ENCODE results near the gene SLX9.
A peak's percentile ranks its signal among the peaks of the same experiment; 100 is the strongest.

SLX9 gene

GRCh38 chr21:45011426-45011825 is 71.6 kb downstream of the SLX9 start:
- Histone ChIP-seq H3K4me2 (ENCODE audit: low read length) (no peak overlapping the region), H3K79me1 (ENCODE audit: low read length) (no peaks in the 10 kb centered on the region), H2BK5ac (ENCODE audit: low read length) (peak overlapping the region; percentile 75), H2BK15ac (replicated peaks; ENCODE audit: low read depth) (no peak overlapping the region), H3K9ac (ENCODE audit: low read length) (no peak overlapping the region), H3K4ac (ENCODE audit: low read depth, low read length) (peak overlapping the region; percentile 86), H4K5ac (ENCODE audit: low read length) (no peak overlapping the region), H3K4me3 (ENCODE audit: low read length) (no peak overlapping the region), H4K8ac (ENCODE audit: low read depth, low read length) (no peak overlapping the region), H2AK5ac (ENCODE audit: low read length) (peak overlapping the region; percentile 50), H3K27me3 (ENCODE audit: insufficient read depth, low read length, poor library complexity) (no peaks in the 10 kb centered on the region), H3K79me2 (ENCODE audit: control insufficient read depth, insufficient read depth, low read length) (no peaks in the 10 kb centered on the region), H3K56ac (ENCODE audit: low read length) (peak overlapping the region; percentile 79), H3K4me1 (ENCODE audit: control insufficient read depth, low read depth, low read length) (peaks cover 11% of the 10 kb centered on the region), H3K36me3 (ENCODE audit: control insufficient read depth, insufficient read depth, low read length) (no peaks in the 10 kb centered on the region), H3K18ac (ENCODE audit: low read length) (peak overlapping the region; percentile 61), H2BK120ac (ENCODE audit: low read depth, low read length) (no peak overlapping the region), H3K23ac (ENCODE audit: low read length) (peak overlapping the region; percentile 67), H3K27ac (ENCODE audit: low read depth, low read length) (peak overlapping the region; percentile 4)
- DNase-seq, result no peak
- WGBS (ENCODE audit: extremely low coverage, insufficient coverage, low lambda C conversion rate), result no CpG with 5 or more reads among the region's 18 CpGs

- Histone ChIP-seq H3K4me1 (ENCODE audit: control insufficient read depth, low read depth, low read length) (peaks cover 11% of the 10 kb centered on the region), H3K27me3 (ENCODE audit: insufficient read depth, low read length, poor library complexity) (no peaks in the 10 kb centered on the region), H3K9ac (ENCODE audit: low read length) (peak overlapping the region; percentile 28), H3K36me3 (ENCODE audit: control insufficient read depth, insufficient read depth, low read length) (no peaks in the 10 kb centered on the region), H3K4ac (ENCODE audit: low read depth, low read length) (peak overlapping the region; percentile 86), H4K8ac (ENCODE audit: low read depth, low read length) (no peak overlapping the region), H3K79me1 (ENCODE audit: low read length) (no peaks in the 10 kb centered on the region), H3K56ac (ENCODE audit: low read length) (peak overlapping the region; percentile 79), H2AK5ac (ENCODE audit: low read length) (no peak overlapping the region), H2BK120ac (ENCODE audit: low read depth, low read length) (peak overlapping the region; percentile 40), H3K4me2 (ENCODE audit: low read length) (peak overlapping the region; percentile 28), H2BK5ac (ENCODE audit: low read length) (peak overlapping the region; percentile 80), H3K4me3 (ENCODE audit: low read length) (no peak overlapping the region), H4K5ac (ENCODE audit: low read length) (no peak overlapping the region), H3K23ac (ENCODE audit: low read length) (no peak overlapping the region), H3K27ac (ENCODE audit: low read depth, low read length) (peak overlapping the region; percentile 71), H3K18ac (ENCODE audit: low read length) (peak overlapping the region; percentile 61), H2BK15ac (replicated peaks; ENCODE audit: low read depth) (no peak overlapping the region), H3K79me2 (ENCODE audit: control insufficient read depth, insufficient read depth, low read length) (no peaks in the 10 kb centered on the region)
- no CpG with 5 or more reads among the region's 30 CpGs for WGBS (ENCODE audit: extremely low coverage, insufficient coverage, low lambda C conversion rate)
- peak; percentile 100 for DNase-seq
These were observed 72.3 kb downstream of the SLX9 start for GRCh38 chr21:45011911-45012661.

GRCh38 chr21:45012662-45013259 is 72.9 kb downstream of the SLX9 start:
- Histone ChIP-seq H3K27ac (ENCODE audit: low read depth, low read length) (peak overlapping the region; percentile 71), H3K4me1 (ENCODE audit: control insufficient read depth, low read depth, low read length) (peaks cover 11% of the 10 kb centered on the region)

GRCh38 chr21:45013260-45013841 is 73.5 kb downstream of the SLX9 start:
- Histone ChIP-seq H3K4me1 (ENCODE audit: control insufficient read depth, low read depth, low read length) (peaks cover 11% of the 10 kb centered on the region), H2BK120ac (ENCODE audit: low read depth, low read length) (peak overlapping the region; percentile 55), H2AK5ac (ENCODE audit: low read length) (peak overlapping the region; percentile 75), H2BK15ac (replicated peaks; ENCODE audit: low read depth) (peak overlapping the region; percentile 20), H3K4me2 (ENCODE audit: low read length) (no peak overlapping the region), H3K27ac (ENCODE audit: low read depth, low read length) (peak overlapping the region; percentile 71), H4K5ac (ENCODE audit: low read length) (no peak overlapping the region), H3K79me2 (ENCODE audit: control insufficient read depth, insufficient read depth, low read length) (no peaks in the 10 kb centered on the region), H3K27me3 (ENCODE audit: insufficient read depth, low read length, poor library complexity) (no peaks in the 10 kb centered on the region), H2BK5ac (ENCODE audit: low read length) (peak overlapping the region; percentile 56), H3K56ac (ENCODE audit: low read length) (peak overlapping the region; percentile 62), H3K4ac (ENCODE audit: low read depth, low read length) (peak overlapping the region; percentile 22), H3K18ac (ENCODE audit: low read length) (peak overlapping the region; percentile 89), H3K23ac (ENCODE audit: low read length) (peak overlapping the region; percentile 90), H3K79me1 (ENCODE audit: low read length) (no peaks in the 10 kb centered on the region), H3K36me3 (ENCODE audit: control insufficient read depth, insufficient read depth, low read length) (no peaks in the 10 kb centered on the region), H4K8ac (ENCODE audit: low read depth, low read length) (no peak overlapping the region), H3K4me3 (ENCODE audit: low read length) (no peak overlapping the region), H3K9ac (ENCODE audit: low read length) (no peak overlapping the region)
- DNase-seq, result peak; percentile 55
- no CpG with 5 or more reads among the region's 19 CpGs for WGBS (ENCODE audit: extremely low coverage, insufficient coverage, low lambda C conversion rate)

More at GRCh38 chr21:45012662-45013259, 72.9 kb downstream of the SLX9 start:
- peak overlapping the region; percentile 20 for H2BK15ac ChIP-seq (replicated peaks; ENCODE audit: low read depth)
- no peak for DNase-seq
- H3K79me1 ChIP-seq (ENCODE audit: low read length), result no peaks in the 10 kb centered on the region
- no peak overlapping the region for H2AK5ac ChIP-seq (ENCODE audit: low read length)
- H2BK5ac ChIP-seq (ENCODE audit: low read length), result peak overlapping the region; percentile 80
- H4K5ac ChIP-seq (ENCODE audit: low read length), result no peak overlapping the region
- peak overlapping the region; percentile 72 for H3K56ac ChIP-seq (ENCODE audit: low read length)
- peak overlapping the region; percentile 22 for H3K4ac ChIP-seq (ENCODE audit: low read depth, low read length)
- H2BK120ac ChIP-seq (ENCODE audit: low read depth, low read length), result peak overlapping the region; percentile 55
- no peaks in the 10 kb centered on the region for H3K27me3 ChIP-seq (ENCODE audit: insufficient read depth, low read length, poor library complexity)
- no peak overlapping the region for H3K23ac ChIP-seq (ENCODE audit: low read length)
- peak overlapping the region; percentile 28 for H3K4me2 ChIP-seq (ENCODE audit: low read length)
- H3K18ac ChIP-seq (ENCODE audit: low read length), result peak overlapping the region; percentile 89
- no peak overlapping the region for H4K8ac ChIP-seq (ENCODE audit: low read depth, low read length)
- H3K79me2 ChIP-seq (ENCODE audit: control insufficient read depth, insufficient read depth, low read length), result no peaks in the 10 kb centered on the region
- H3K36me3 ChIP-seq (ENCODE audit: control insufficient read depth, insufficient read depth, low read length), result no peaks in the 10 kb centered on the region
- peak overlapping the region; percentile 19 for H3K9ac ChIP-seq (ENCODE audit: low read length)
- no peak overlapping the region for H3K4me3 ChIP-seq (ENCODE audit: low read length)
- no CpG with 5 or more reads among the region's 10 CpGs for WGBS (ENCODE audit: extremely low coverage, insufficient coverage, low lambda C conversion rate)

GRCh38 chr21:45014747-45015468 is 75.1 kb downstream of the SLX9 start:
- no peak overlapping the region for H2BK15ac ChIP-seq (replicated peaks; ENCODE audit: low read depth)
- H2AK5ac ChIP-seq (ENCODE audit: low read length), result no peak overlapping the region
- no peak overlapping the region for H4K8ac ChIP-seq (ENCODE audit: low read depth, low read length)
- H3K36me3 ChIP-seq (ENCODE audit: control insufficient read depth, insufficient read depth, low read length), result no peaks in the 10 kb centered on the region
- H3K4me1 ChIP-seq (ENCODE audit: control insufficient read depth, low read depth, low read length), result peaks cover 11% of the 10 kb centered on the region
- H3K27ac ChIP-seq (ENCODE audit: low read depth, low read length), result no peak overlapping the region
- H3K79me2 ChIP-seq (ENCODE audit: control insufficient read depth, insufficient read depth, low read length), result no peaks in the 10 kb centered on the region
- H3K4me3 ChIP-seq (ENCODE audit: low read length), result no peak overlapping the region
- no peaks in the 10 kb centered on the region for H3K27me3 ChIP-seq (ENCODE audit: insufficient read depth, low read length, poor library complexity)
- H3K23ac ChIP-seq (ENCODE audit: low read length), result no peak overlapping the region
- H3K18ac ChIP-seq (ENCODE audit: low read length), result no peak overlapping the region
- H3K4me2 ChIP-seq (ENCODE audit: low read length), result no peak overlapping the region
- no CpG with 5 or more reads among the region's 14 CpGs for WGBS (ENCODE audit: extremely low coverage, insufficient coverage, low lambda C conversion rate)
- H2BK5ac ChIP-seq (ENCODE audit: low read length), result no peak overlapping the region
- H2BK120ac ChIP-seq (ENCODE audit: low read depth, low read length), result no peak overlapping the region
- no peaks in the 10 kb centered on the region for H3K79me1 ChIP-seq (ENCODE audit: low read length)
- no peak overlapping the region for H3K56ac ChIP-seq (ENCODE audit: low read length)
- peak overlapping the region; percentile 58 for H3K4ac ChIP-seq (ENCODE audit: low read depth, low read length)
- no peak overlapping the region for H4K5ac ChIP-seq (ENCODE audit: low read length)
- no peak for DNase-seq
- no peak overlapping the region for H3K9ac ChIP-seq (ENCODE audit: low read length)
